HCT116 (cell line): ENCODE measurements around the gene DMPK.

Experiments
- CTCF ChIP-seq, 3 experiments: fragments of 200-600 bp in 1 of 3; sonication (generic) in 1 of 3; IDR thresholded peaks in 2 of 3; conservative IDR thresholded peaks in 1 of 3; 2 replicates each; pipeline ENCODE4 v1.5.1; 2012 to 2017; ENCODE audit warnings: low read depth in 2 of 3, low read length in 2 of 3, antibody characterized with exemption in 1 of 3, borderline replicate concordance in 1 of 3, control low read depth in 1 of 3, mild to moderate bottlenecking in 1 of 3, mixed read lengths in 1 of 3, mixed run types in 1 of 3, moderate library complexity in 1 of 3; ENCODE audit not compliant: insufficient read depth in 1 of 3
- FOSL1 ChIP-seq: IDR thresholded peaks from 2 replicates; pipeline ENCODE4 v1.6.1; 2012; ENCODE audit warnings: low read depth
- POLR2A ChIP-seq: IDR thresholded peaks from 2 replicates; pipeline ENCODE4 v1.7.0; 2011; ENCODE audit warnings: borderline replicate concordance; ENCODE audit not compliant: insufficient read depth, insufficient read length; ENCODE audit errors: extremely low read depth
- POLR2AphosphoS5 ChIP-seq: IDR thresholded peaks from 2 replicates; pipeline ENCODE4 v1.6.1; 2011; ENCODE audit warnings: mild to moderate bottlenecking, low read depth, low read length, moderate library complexity
- REST ChIP-seq: IDR thresholded peaks from 2 replicates; pipeline ENCODE4 v1.6.1; 2012; ENCODE audit warnings: low read depth
- ZBTB33 ChIP-seq: IDR thresholded peaks from 2 replicates; pipeline ENCODE4 v1.6.1; 2011; ENCODE audit warnings: mild to moderate bottlenecking, low read length, moderate library complexity; ENCODE audit not compliant: insufficient replicate concordance; ENCODE audit errors: extremely low read depth

DNA sequence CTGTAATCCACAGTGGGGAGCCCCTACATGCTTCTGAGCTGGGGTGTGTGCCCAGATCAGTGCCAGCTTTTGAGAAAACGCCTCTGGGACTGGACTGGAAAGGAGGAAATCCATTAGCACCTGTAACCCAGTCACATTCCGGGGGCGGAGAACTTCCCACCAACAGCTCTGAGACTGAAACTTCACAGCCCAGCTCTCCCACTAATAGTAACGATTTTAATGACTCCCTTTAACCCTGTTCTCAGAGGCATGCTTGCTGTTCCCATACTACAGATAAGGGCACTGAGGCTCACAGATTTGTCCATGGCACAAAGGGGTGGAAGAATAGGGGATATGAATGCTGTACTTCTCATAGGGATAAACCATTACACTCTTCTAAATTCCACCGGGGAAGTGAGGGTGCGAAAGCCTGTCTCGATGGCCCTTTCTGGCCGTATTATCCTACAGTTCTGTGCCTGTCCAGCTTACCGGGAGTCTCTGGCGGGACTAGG is 52.4 kb downstream of the DMPK start:
- TF ChIP-seq CTCF (IDR thresholded peaks at IDR 0.05 in 2 of 3, conservative IDR thresholded peaks at IDR 0.05 in 1 of 3; ENCODE audit: borderline replicate concordance in 1 of 3, insufficient read depth in 1 of 3, low read depth in 2 of 3, low read length in 2 of 3) (no peak), POLR2A (no peak), POLR2AphosphoS5 (no peak), ZBTB33 (no peak), FOSL1 (no peak), REST (no peak)
